ENCODE results near the gene LIN28B. TPM values are rescaled to one million over a fixed set of nuclear protein-coding genes. Genes with fewer than 3 reads are reported as not detected.

LIN28B gene
- total RNA-seq, 6 donors from 2014 or later, result 0.10 to 0.49 TPM; not detected in 4

- Histone ChIP-seq H3K27me3 (peaks cover 0 to 40% (median 12%) of the 10 kb centered on the region in 4 donors), H3K9me3 (no peaks in the 10 kb centered on the region), H3K27ac (no peak overlapping the region), H3K4me3 (no peak overlapping the region), H3K36me3 (no peaks in the 10 kb centered on the region), H3K4me1 (peaks cover 0 to 8% (median 2%) of the 10 kb centered on the region in 4 donors)
- no peak for DNase-seq
- 31 to 44% methylated on average over 3 of the region's 3 CpGs for WGBS, 2 donors
- ATAC-seq (ENCODE audit: low FRiP score in 2 of 2), result no peak
- no peak for TF ChIP-seq EP300 (IDR thresholded peaks at IDR 0.05)
- TF ChIP-seq POLR2AphosphoS5 (IDR thresholded peaks at IDR 0.05), result no peak
- TF ChIP-seq CTCF (IDR thresholded peaks at IDR 0.05), result no peak
- no peak for TF ChIP-seq POLR2A (IDR thresholded peaks at IDR 0.05)
Measured at GRCh38 chr6:104959026-104959858, 2.3 kb downstream of the LIN28B start.

- no peaks in the 10 kb centered on the region for H3K9me3 ChIP-seq
- H3K27ac ChIP-seq, result no peak overlapping the region
- ATAC-seq (ENCODE audit: low FRiP score in 2 of 2), result no peak
- no peaks in the 10 kb centered on the region for H3K36me3 ChIP-seq
- H3K4me1 ChIP-seq, result no peaks in the 10 kb centered on the region
- no peak overlapping the region for H3K4me3 ChIP-seq
- H3K27me3 ChIP-seq, result no peaks in the 10 kb centered on the region
- DNase-seq, result no peak
- WGBS, 2 donors, result 56 to 66% methylated on average over 2 of the region's 2 CpGs
- TF ChIP-seq EP300 (IDR thresholded peaks at IDR 0.05), result no peak
- no peak for TF ChIP-seq POLR2A (IDR thresholded peaks at IDR 0.05)
- TF ChIP-seq CTCF (IDR thresholded peaks at IDR 0.05), result no peak
- no peak for TF ChIP-seq POLR2AphosphoS5 (IDR thresholded peaks at IDR 0.05)
Measured at GRCh38 chr6:104969108-104969507, 12.2 kb downstream of the LIN28B start.

DNA sequence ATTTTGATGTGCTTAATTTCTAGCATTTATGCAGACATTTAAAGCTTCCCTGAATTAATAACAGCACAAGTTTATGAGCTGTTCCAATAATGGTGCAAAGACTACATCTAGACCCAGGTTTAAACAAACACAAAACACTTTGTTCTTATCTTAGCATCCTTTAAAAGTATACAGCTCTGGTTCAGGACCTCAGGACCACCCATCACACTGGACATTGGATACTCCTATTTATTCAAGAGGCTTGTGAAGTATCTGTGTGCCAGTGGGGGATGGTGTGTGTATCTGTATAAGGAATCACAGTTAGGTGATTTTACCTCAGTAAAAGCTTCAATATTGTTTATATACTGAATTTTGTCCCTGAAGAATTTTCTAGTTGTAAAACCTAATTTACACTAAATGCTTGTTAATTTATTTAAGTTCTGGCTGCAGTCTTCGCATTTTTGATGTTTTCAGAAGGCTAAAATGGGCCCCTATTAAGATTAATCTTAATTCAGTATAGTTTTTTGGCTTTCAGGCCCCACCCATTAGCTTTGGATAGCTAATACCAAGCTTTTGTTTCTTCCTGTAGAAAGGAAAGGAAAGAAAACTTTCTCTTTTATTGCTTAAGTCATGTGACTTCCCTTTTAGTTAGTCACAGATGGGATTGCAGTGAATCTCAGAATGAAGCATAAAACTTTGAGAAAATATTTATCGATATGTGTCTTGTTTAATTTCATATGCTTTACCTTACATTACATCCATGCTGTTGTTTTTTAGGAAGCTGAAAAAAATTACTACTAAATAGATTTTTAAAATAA, 13.1 kb downstream of the LIN28B start:
- no peak for ATAC-seq (ENCODE audit: low FRiP score in 2 of 2)
- 82% methylated on average over 2 of the region's 2 CpGs for WGBS, 2 donors

DNA sequence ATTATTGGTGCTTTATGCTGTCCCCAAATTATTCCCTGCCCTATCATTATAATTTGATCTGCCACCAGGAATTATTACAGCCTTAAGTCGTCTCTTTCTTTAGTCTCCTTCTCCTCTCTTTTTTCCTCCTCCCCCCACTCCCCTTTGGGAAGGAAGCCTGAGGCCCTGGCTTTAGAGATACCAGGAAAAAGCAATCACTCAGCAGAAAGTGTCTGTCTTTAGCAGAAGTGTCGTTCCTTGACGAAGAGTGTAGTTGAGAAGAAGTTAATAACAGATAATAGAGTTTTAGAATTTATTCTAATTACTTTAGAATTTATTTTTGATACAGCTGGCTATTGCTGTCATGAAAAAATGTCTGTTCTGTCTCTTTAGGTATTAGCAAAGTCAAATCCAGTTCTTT, 16.5 kb downstream of the LIN28B start:
- WGBS, 2 donors, result 16 to 19% methylated on average over 3 of the region's 3 CpGs
- ATAC-seq (ENCODE audit: low FRiP score in 2 of 2) (no peak), DNase-seq (no peak)
- Histone ChIP-seq H3K4me3 (no peak overlapping the region), H3K4me1 (no peaks in the 10 kb centered on the region), H3K27me3 (no peaks in the 10 kb centered on the region), H3K9me3 (no peaks in the 10 kb centered on the region), H3K27ac (no peak overlapping the region), H3K36me3 (no peaks in the 10 kb centered on the region)
- TF ChIP-seq POLR2A (IDR thresholded peaks at IDR 0.05), result no peak
- no peak for TF ChIP-seq POLR2AphosphoS5 (IDR thresholded peaks at IDR 0.05)
- no peak for TF ChIP-seq EP300 (IDR thresholded peaks at IDR 0.05)
- no peak for TF ChIP-seq CTCF (IDR thresholded peaks at IDR 0.05)

More for the DNA sequence above, 13.1 kb downstream of the LIN28B start:
- no peak overlapping the region for H3K4me3 ChIP-seq
- H3K9me3 ChIP-seq, result no peaks in the 10 kb centered on the region
- no peak overlapping the region for H3K27ac ChIP-seq
- no peak for TF ChIP-seq CTCF (IDR thresholded peaks at IDR 0.05)
- no peak for TF ChIP-seq POLR2AphosphoS5 (IDR thresholded peaks at IDR 0.05)
- TF ChIP-seq EP300 (IDR thresholded peaks at IDR 0.05), result no peak
- TF ChIP-seq POLR2A (IDR thresholded peaks at IDR 0.05), result no peak
- no peaks in the 10 kb centered on the region for H3K4me1 ChIP-seq
- H3K27me3 ChIP-seq, result no peaks in the 10 kb centered on the region
- DNase-seq, result no peak
- H3K36me3 ChIP-seq, result no peaks in the 10 kb centered on the region
